ENCODE results near the gene TPM1. TPM values are rescaled to one million over a fixed set of nuclear protein-coding genes. Genes with fewer than 3 reads are reported as not detected.

The TPM1 gene
- total and polyA plus RNA-seq, 2 donors (not counting 1 experiment from before 2014, with no cell fraction given) = 5.5 to 20.3 TPM

GRCh38 chr15:63056829-63057228, 14.3 kb downstream of the TPM1 start:
- H3K27ac ChIP-seq (ENCODE audit: low read length in 2 of 2) = no peak overlapping the region
- CTCF ChIA-PET = interaction anchor here (0.7 to 3.8 kb wide), 2 partner anchors 8 to 105 kb away, joined by 3 to 15 read pairs; no protein-coding TSS in a partner anchor
- no peaks in the 10 kb centered on the region for H3K4me1 ChIP-seq (ENCODE audit: control insufficient read depth in 2 of 2, insufficient read depth in 2 of 2, low read length in 2 of 2)
- H3K9ac ChIP-seq (ENCODE audit: low read length) = no peak overlapping the region
- POLR2A ChIA-PET = no interaction called here
- intact Hi-C loops (cut with micrococcal nuclease) = no loop called here
- DNase-seq (no peak), ATAC-seq (ENCODE audit: low read depth) (no peak)
- no peaks in the 10 kb centered on the region for H4K20me1 ChIP-seq (ENCODE audit: control insufficient read depth, insufficient read depth, low read length, poor library complexity, severe bottlenecking)
- H3K4me3 ChIP-seq (ENCODE audit: control extremely low read depth in 1 of 5, extremely low read depth in 1 of 5, insufficient read depth in 1 of 5, low read depth in 2 of 5, low read length in 4 of 5) = no peak overlapping the region
- H3K4me2 ChIP-seq (replicated peaks; ENCODE audit: low read depth, low read length, poor library complexity, severe bottlenecking) = no peak overlapping the region
- Mint-ChIP-seq H3K4me1 (no peaks in the 10 kb centered on the region), H3K9me3 (ENCODE audit: insufficient read depth) (no peaks in the 10 kb centered on the region), H3K27ac (no peak overlapping the region), H3K4me3 (no peak overlapping the region), H3K27me3 (no peaks in the 10 kb centered on the region)
- TF ChIP-seq CTCF (IDR thresholded peaks at IDR 0.05) = no peak
- no peak for TF ChIP-seq EZH2 (IDR thresholded peaks at IDR 0.05; ENCODE audit: borderline replicate concordance, insufficient read depth, low read depth, low read length, poor library complexity, severe bottlenecking)
- H3K79me2 ChIP-seq (ENCODE audit: control insufficient read depth, insufficient read depth, low read length) = no peaks in the 10 kb centered on the region
- WGBS (ENCODE audit: insufficient coverage) = 41% methylated on average over 6 of the region's 6 CpGs
- H3K27me3 ChIP-seq (replicated peaks in 1 of 4; ENCODE audit: control extremely low read depth in 1 of 4, control insufficient read depth in 3 of 4, insufficient read depth in 4 of 4, low read length in 3 of 4) = no peaks in the 10 kb centered on the region
- H3K9me3 ChIP-seq (ENCODE audit: control extremely low read depth in 1 of 3, control insufficient read depth in 2 of 3, insufficient read depth in 1 of 3, low read length in 2 of 3) = no peaks in the 10 kb centered on the region
- no peak overlapping the region for H2AFZ ChIP-seq (ENCODE audit: insufficient read depth, low read depth, low read length, poor library complexity, severe bottlenecking)
- peaks cover 0 to 11% of the 10 kb centered on the region in 2 experiments for H3K36me3 ChIP-seq (replicated peaks in 1 of 2; ENCODE audit: control extremely low read depth in 1 of 2, control insufficient read depth in 1 of 2, extremely low read depth in 1 of 2, insufficient read depth in 2 of 2, low read length in 1 of 2)

- Mint-ChIP-seq H3K27ac (no peak overlapping the region), H3K27me3 (no peaks in the 10 kb centered on the region), H3K9me3 (ENCODE audit: insufficient read depth) (no peaks in the 10 kb centered on the region), H3K4me1 (no peaks in the 10 kb centered on the region), H3K4me3 (no peak overlapping the region)
- Histone ChIP-seq H3K27ac (ENCODE audit: low read length in 2 of 2) (no peak overlapping the region), H4K20me1 (ENCODE audit: control insufficient read depth, insufficient read depth, low read length, poor library complexity, severe bottlenecking) (no peaks in the 10 kb centered on the region), H3K79me2 (ENCODE audit: control insufficient read depth, insufficient read depth, low read length) (no peaks in the 10 kb centered on the region), H3K4me3 (ENCODE audit: control extremely low read depth in 1 of 5, extremely low read depth in 1 of 5, insufficient read depth in 1 of 5, low read depth in 2 of 5, low read length in 4 of 5) (no peak overlapping the region), H2AFZ (ENCODE audit: insufficient read depth, low read depth, low read length, poor library complexity, severe bottlenecking) (no peak overlapping the region), H3K9ac (ENCODE audit: low read length) (no peak overlapping the region), H3K27me3 (replicated peaks in 1 of 4; ENCODE audit: control extremely low read depth in 1 of 4, control insufficient read depth in 3 of 4, insufficient read depth in 4 of 4, low read length in 3 of 4) (no peaks in the 10 kb centered on the region), H3K9me3 (ENCODE audit: control extremely low read depth in 1 of 3, control insufficient read depth in 2 of 3, insufficient read depth in 1 of 3, low read length in 2 of 3) (no peaks in the 10 kb centered on the region), H3K4me1 (ENCODE audit: control insufficient read depth in 2 of 2, insufficient read depth in 2 of 2, low read length in 2 of 2) (no peaks in the 10 kb centered on the region), H3K4me2 (replicated peaks; ENCODE audit: low read depth, low read length, poor library complexity, severe bottlenecking) (no peak overlapping the region), H3K36me3 (replicated peaks in 1 of 2; ENCODE audit: control extremely low read depth in 1 of 2, control insufficient read depth in 1 of 2, extremely low read depth in 1 of 2, insufficient read depth in 2 of 2, low read length in 1 of 2) (peaks cover 0 to 20% of the 10 kb centered on the region in 2 experiments)
- TF ChIP-seq CTCF (IDR thresholded peaks at IDR 0.05) = no peak
- no peak for TF ChIP-seq EZH2 (IDR thresholded peaks at IDR 0.05; ENCODE audit: borderline replicate concordance, insufficient read depth, low read depth, low read length, poor library complexity, severe bottlenecking)
- ChIA-PET POLR2A (no interaction called here), CTCF (interaction anchor here (0.7 to 3.8 kb wide), 2 partner anchors 9 to 104 kb away, joined by 3 to 15 read pairs; no protein-coding TSS in a partner anchor)
- no peak for ATAC-seq (ENCODE audit: low read depth)
- 95% methylated on average over 5 of the region's 8 CpGs for WGBS (ENCODE audit: insufficient coverage)
- intact Hi-C loops (cut with micrococcal nuclease) = no loop called here
- no peak for DNase-seq
Measured at GRCh38 chr15:63057468-63058345, 15.2 kb downstream of the TPM1 start.

Data from B cell (primary cell).